Common myeloid progenitor, CD34-positive (primary cell): ENCODE measurements around the gene EFNA2.

Experiments used
- CTCF ChIA-PET: fragments of 350-600 bp; sonication (Branson Sonifier 250); formaldehyde crosslinking; loops from one replicate; lab custom pipeline; 2021; ENCODE audit warnings: antibody characterized with exemption; lab: Charles Lee
- POLR2A ChIA-PET: fragments of 350-600 bp; sonication (Branson Sonifier 250); formaldehyde crosslinking; loops from one replicate; lab custom pipeline; 2021; ENCODE audit warnings: antibody characterized with exemption; lab: Charles Lee
- DNase-seq, 3 donors: peaks; one replicate each; pipeline versions ENCODE4 v3.0.0 to v3.0.0-alpha.2; 2013
- H3K27ac ChIP-seq, 2 experiments: 1 replicate in 1 of 2; 2 replicates in 1 of 2; pipeline ENCODE4 v1.7.0; 2013; ENCODE audit warnings: inconsistent platforms in 2 of 2, low read length in 2 of 2, mild to moderate bottlenecking in 2 of 2, low read depth in 1 of 2, moderate library complexity in 1 of 2; ENCODE audit not compliant: severe bottlenecking in 2 of 2, insufficient read depth in 1 of 2, poor library complexity in 1 of 2
- H3K27me3 ChIP-seq, 5 experiments: replicated peaks in 2 of 5; 1 replicate in 3 of 5; 2 replicates in 2 of 5; pipeline versions ENCODE4 v1.6.1 to v1.7.0; 2013; ENCODE audit warnings: low read length in 4 of 5, mild to moderate bottlenecking in 2 of 5, moderate library complexity in 2 of 5, inconsistent platforms in 1 of 5; ENCODE audit not compliant: insufficient read depth in 5 of 5, control insufficient read depth in 4 of 5
- H3K36me3 ChIP-seq, 4 experiments: 1 replicate in 2 of 4; 2 replicates in 2 of 4; pipeline versions ENCODE4 v1.6.1 to v1.7.0; 2013; ENCODE audit warnings: low read length in 3 of 4, control low read depth in 1 of 4, mild to moderate bottlenecking in 1 of 4; ENCODE audit not compliant: control insufficient read depth in 4 of 4, insufficient read depth in 4 of 4
- H3K4me1 ChIP-seq, 4 experiments: 1 replicate in 3 of 4; 2 replicates in 1 of 4; pipeline versions ENCODE4 v1.6.1 to v1.7.1; 2013; ENCODE audit warnings: low read length in 3 of 4, mild to moderate bottlenecking in 3 of 4, control low read depth in 1 of 4, inconsistent platforms in 1 of 4, moderate library complexity in 1 of 4; ENCODE audit not compliant: control insufficient read depth in 4 of 4, insufficient read depth in 4 of 4; ENCODE audit errors: control extremely low read depth in 1 of 4
- H3K4me3 ChIP-seq, 7 experiments: 1 replicate in 4 of 7; 2 replicates in 3 of 7; pipeline versions ENCODE4 v1.5.1 to v1.7.0; 2013; ENCODE audit warnings: mild to moderate bottlenecking in 7 of 7, low read length in 6 of 7, moderate library complexity in 6 of 7, inconsistent platforms in 2 of 7, low read depth in 2 of 7, control low read depth in 1 of 7; ENCODE audit not compliant: insufficient read depth in 4 of 7, control insufficient read depth in 1 of 7; ENCODE audit errors: extremely low read depth in 1 of 7
- H3K9me3 ChIP-seq, 5 experiments: 1 replicate in 4 of 5; 2 replicates in 1 of 5; pipeline versions ENCODE4 v1.6.1 to v1.7.1; 2013; ENCODE audit warnings: low read length in 4 of 5, mild to moderate bottlenecking in 2 of 5, inconsistent platforms in 1 of 5, low read depth in 1 of 5, moderate library complexity in 1 of 5; ENCODE audit not compliant: control insufficient read depth in 4 of 5, insufficient read depth in 2 of 5; ENCODE audit errors: control extremely low read depth in 1 of 5
- WGBS: methylation state at CpG from one replicate; pipeline ENCODE4 v1.1.5; 2013; ENCODE audit not compliant: insufficient coverage; 5-methylcytosine and 5-hydroxymethylcytosine counted together

Gene EFNA2

DNA sequence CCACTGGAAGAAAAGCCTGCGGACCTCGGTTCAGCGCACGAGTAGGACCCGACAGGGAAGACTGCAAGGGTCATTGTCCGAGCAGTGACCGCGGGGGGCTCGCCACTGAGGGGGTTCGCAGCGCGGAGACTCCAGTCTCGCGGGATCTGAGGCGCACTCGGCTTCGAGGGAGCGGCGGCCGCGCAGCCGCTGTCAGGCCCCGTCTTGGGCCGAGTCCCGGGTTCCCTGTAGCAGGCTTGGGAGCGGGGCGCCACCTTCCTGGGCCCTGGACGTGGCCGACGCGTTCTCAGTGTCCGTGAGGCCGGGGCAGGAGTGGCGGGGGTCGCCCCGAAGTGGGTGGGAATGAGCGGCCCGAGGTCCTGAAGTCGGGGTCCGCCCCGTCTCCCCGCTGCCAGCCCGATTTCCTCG lies 10.8 kb upstream of the EFNA2 start:
- Histone ChIP-seq H3K27me3 (no peaks in the 10 kb centered on the region), H3K27ac (peak overlapping the region in 1 of 2 experiments; percentile 92), H3K36me3 (peaks cover 2 to 67% (median 50%) of the 10 kb centered on the region in 4 experiments), H3K4me1 (peaks cover 6 to 64% (median 57%) of the 10 kb centered on the region in 4 experiments), H3K9me3 (no peaks in the 10 kb centered on the region), H3K4me3 (peak overlapping the region in 5 of 7 experiments; percentile 39 to 84 (median 77))
- no peak for DNase-seq
- WGBS = 60% methylated on average over 38 of the region's 44 CpGs
- CTCF ChIA-PET = interaction anchor here (1.0 to 2.8 kb wide), 3 partner anchors 8 to 31 kb away, joined by 3 to 15 read pairs (median 5); no protein-coding TSS in a partner anchor
- POLR2A ChIA-PET = interaction anchor here (0.5 to 2.0 kb wide), 5 partner anchors 9 to 128 kb away, joined by 3 to 6 read pairs (median 4); no protein-coding TSS in a partner anchor

GRCh38 chr19:1275260-1275975 lies 10.3 kb upstream of the EFNA2 start, which contains the start of gene FAM174C:
TSS of gene FAM174C (plus strand) at chr19:1275530. CDS start at chr19:1275550, 20 bp downstream.
- no peaks in the 10 kb centered on the region for H3K27me3 ChIP-seq
- peak within 1 kb of the TSS; percentile 39 to 84 (median 76) for H3K4me3 ChIP-seq
- H3K36me3 ChIP-seq = peaks cover 2 to 72% (median 50%) of the 10 kb centered on the region in 4 experiments
- ChIA-PET POLR2A (interaction anchor here (0.5 to 2.0 kb wide), 5 partner anchors 9 to 127 kb away, joined by 3 to 6 read pairs (median 4); no protein-coding TSS in a partner anchor), CTCF (interaction anchor here (1.0 to 1.7 kb wide), 2 partner anchors 9 to 31 kb away, joined by 3 to 5 read pairs; no protein-coding TSS in a partner anchor)
- peaks cover 3 to 58% (median 52%) of the 10 kb centered on the region in 4 experiments for H3K4me1 ChIP-seq
- peak within 1 kb of the TSS; percentile 88 to 92 for H3K27ac ChIP-seq
- H3K9me3 ChIP-seq = no peaks in the 10 kb centered on the region
- WGBS = under 1% methylated on average over 72 of the region's 98 CpGs
- peak; percentile 99 for DNase-seq

DNA sequence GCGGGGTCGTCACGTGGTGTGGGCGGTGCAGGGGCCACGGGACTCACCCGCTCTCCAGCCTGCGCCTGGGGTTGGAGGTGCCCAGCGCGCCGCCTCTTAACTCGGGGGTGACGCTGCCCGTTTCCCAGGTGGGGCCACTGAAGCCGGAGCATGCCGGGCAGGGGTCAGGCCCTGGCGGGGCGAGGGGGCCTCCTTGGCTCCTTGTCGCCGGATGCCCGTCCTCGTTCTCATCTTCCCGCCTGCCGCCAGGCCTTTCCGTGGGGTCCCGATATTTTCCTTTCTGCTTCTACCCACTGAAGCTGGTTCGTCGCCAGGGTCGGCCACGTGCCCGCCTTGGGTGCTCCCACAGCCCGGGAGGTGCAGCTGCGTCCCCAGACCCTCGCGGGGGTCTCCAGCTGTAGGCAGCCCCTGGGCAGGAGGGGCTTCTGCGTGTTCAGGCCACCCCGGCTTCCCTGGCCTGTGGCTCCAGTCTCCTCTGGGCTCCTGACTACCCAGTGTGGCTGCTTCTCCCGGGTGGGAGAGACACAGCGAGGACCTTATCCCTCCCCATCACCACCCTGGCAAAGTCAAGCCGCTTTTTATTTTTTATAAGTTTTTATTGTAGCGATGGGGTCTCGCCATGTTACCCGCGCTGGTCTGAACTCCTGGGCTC lies 9.6 kb upstream of the EFNA2 start:
- Histone ChIP-seq H3K4me1 (peaks cover 0 to 52% (median 45%) of the 10 kb centered on the region in 4 experiments), H3K27me3 (no peaks in the 10 kb centered on the region), H3K4me3 (peak overlapping the region; percentile 33 to 84 (median 76)), H3K27ac (peak overlapping the region in 1 of 2 experiments; percentile 92), H3K36me3 (peaks cover 2 to 66% (median 45%) of the 10 kb centered on the region in 4 experiments), H3K9me3 (no peaks in the 10 kb centered on the region)
- CTCF ChIA-PET = interaction anchor here (1.7 kb wide), 1 partner anchor 9 kb away, joined by 5 read pairs; no protein-coding TSS in a partner anchor
- POLR2A ChIA-PET = interaction anchor here (2.0 kb wide), 1 partner anchor 10 kb away, joined by 6 read pairs; no protein-coding TSS in a partner anchor
- 0% methylated on average over 19 of the region's 43 CpGs for WGBS
- DNase-seq = no peak

DNA sequence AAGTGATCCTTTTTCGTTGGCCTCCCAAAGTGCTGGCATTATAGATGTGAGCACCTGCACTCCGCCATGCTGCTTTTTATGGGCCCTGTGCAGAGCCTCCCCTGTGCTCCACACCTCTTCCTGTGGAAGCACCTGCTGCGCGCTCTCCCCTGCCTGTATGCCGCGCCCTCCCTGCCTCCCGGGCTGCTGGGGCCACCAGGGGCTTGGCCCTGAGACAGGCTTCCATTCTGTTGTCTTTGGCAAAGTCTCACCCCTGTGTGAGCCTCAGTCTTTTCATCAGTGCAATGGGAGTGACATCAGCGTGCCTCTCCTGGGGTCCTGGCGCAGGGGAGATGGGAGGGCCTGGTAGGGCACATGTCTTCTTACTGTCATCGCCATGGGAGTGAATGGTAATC lies 9.0 kb upstream of the EFNA2 start:
- CTCF ChIA-PET = interaction anchor here (1.7 to 4.8 kb wide), 2 partner anchors 10 to 95 kb away, joined by 5 to 60 read pairs; no protein-coding TSS in a partner anchor
- POLR2A ChIA-PET = no interaction called here
- Histone ChIP-seq H3K27me3 (no peaks in the 10 kb centered on the region), H3K27ac (peak overlapping the region in 1 of 2 experiments; percentile 92), H3K4me3 (peak overlapping the region in 6 of 7 experiments; percentile 33 to 84 (median 76)), H3K36me3 (peaks cover 2 to 61% (median 41%) of the 10 kb centered on the region in 4 experiments), H3K4me1 (peaks cover 0 to 46% (median 40%) of the 10 kb centered on the region in 4 experiments), H3K9me3 (no peaks in the 10 kb centered on the region)
- WGBS = 36% methylated on average over 10 of the region's 10 CpGs
- DNase-seq = peak in 2 of 3 donors; percentile 59 to 75

DNA sequence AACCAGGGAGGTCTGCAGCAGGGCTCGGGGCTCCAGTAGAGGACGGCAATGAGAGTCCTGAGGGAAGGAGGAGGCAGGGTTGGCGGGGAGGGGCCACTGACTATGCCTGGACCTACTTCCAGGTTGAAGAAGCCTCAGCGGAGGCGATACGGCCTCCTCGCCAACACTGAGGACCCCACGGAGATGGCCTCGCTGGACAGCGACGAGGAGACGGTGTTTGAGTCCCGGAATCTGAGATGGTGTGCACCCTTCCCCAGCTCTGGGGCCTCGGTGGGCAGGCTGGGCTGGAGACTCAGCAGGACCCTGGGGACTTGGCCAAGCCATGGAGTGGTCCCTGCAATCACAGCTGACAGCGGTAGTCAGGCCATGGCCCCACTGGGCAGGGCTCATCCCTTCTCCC lies 8.6 kb upstream of the EFNA2 start:
- WGBS = 94% methylated on average over 14 of the region's 15 CpGs
- peak overlapping the region in 1 of 2 experiments; percentile 92 for H3K27ac ChIP-seq
- no peak for DNase-seq
- ChIA-PET POLR2A (no interaction called here), CTCF (interaction anchor here (0.8 to 4.8 kb wide), 3 partner anchors 33 to 95 kb away, joined by 4 to 60 read pairs (median 9); no protein-coding TSS in a partner anchor)
- H3K27me3 ChIP-seq = no peaks in the 10 kb centered on the region
- peaks cover 2 to 56% (median 37%) of the 10 kb centered on the region in 4 experiments for H3K36me3 ChIP-seq
- H3K9me3 ChIP-seq = no peaks in the 10 kb centered on the region
- peaks cover 0 to 42% (median 36%) of the 10 kb centered on the region in 4 experiments for H3K4me1 ChIP-seq
- peak overlapping the region in 1 of 7 experiments; percentile 84 for H3K4me3 ChIP-seq

DNA sequence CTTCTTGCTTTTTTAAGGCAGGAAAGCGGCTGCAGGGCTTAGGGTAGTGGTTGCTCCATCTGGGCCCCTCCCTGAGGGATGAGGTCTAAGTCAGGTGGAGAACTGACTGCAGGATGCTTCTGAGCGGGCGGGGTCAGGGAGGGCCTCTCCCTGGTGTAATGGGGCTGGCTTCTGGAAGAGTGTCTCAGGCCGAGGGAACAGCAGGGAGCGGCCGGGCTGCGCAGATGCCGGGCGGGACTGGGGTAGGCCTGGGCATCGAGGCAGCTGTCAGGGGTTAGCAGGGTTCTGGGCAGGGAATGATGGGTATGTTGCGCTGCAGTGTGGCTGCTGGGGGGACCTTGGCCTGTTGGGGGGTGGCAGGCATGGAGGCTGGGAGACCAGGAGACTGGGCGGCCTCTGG lies 7.6 kb upstream of the EFNA2 start:
- WGBS = 90% methylated on average over 12 of the region's 12 CpGs
- no peak for DNase-seq
- H3K9me3 ChIP-seq = no peaks in the 10 kb centered on the region
- ChIA-PET POLR2A (no interaction called here), CTCF (interaction anchor here (0.8 to 4.8 kb wide), 4 partner anchors 31 to 94 kb away, joined by 3 to 60 read pairs (median 6); no protein-coding TSS in a partner anchor)
- peaks cover 2 to 46% (median 27%) of the 10 kb centered on the region in 4 experiments for H3K36me3 ChIP-seq
- peaks cover 0 to 32% (median 30%) of the 10 kb centered on the region in 4 experiments for H3K4me1 ChIP-seq
- H3K27me3 ChIP-seq = peaks cover 0 to 6% (median 0%) of the 10 kb centered on the region in 5 experiments
- H3K27ac ChIP-seq = no peak overlapping the region
- H3K4me3 ChIP-seq = no peak overlapping the region
